ENCODE data around the gene PRPSAP1. TPM values are rescaled to one million over a fixed set of nuclear protein-coding genes. Genes with fewer than 3 reads are reported as not detected.

PRPSAP1 gene
- total RNA-seq, 1 experiment from 2014 or later = 47.8 TPM

DNA sequence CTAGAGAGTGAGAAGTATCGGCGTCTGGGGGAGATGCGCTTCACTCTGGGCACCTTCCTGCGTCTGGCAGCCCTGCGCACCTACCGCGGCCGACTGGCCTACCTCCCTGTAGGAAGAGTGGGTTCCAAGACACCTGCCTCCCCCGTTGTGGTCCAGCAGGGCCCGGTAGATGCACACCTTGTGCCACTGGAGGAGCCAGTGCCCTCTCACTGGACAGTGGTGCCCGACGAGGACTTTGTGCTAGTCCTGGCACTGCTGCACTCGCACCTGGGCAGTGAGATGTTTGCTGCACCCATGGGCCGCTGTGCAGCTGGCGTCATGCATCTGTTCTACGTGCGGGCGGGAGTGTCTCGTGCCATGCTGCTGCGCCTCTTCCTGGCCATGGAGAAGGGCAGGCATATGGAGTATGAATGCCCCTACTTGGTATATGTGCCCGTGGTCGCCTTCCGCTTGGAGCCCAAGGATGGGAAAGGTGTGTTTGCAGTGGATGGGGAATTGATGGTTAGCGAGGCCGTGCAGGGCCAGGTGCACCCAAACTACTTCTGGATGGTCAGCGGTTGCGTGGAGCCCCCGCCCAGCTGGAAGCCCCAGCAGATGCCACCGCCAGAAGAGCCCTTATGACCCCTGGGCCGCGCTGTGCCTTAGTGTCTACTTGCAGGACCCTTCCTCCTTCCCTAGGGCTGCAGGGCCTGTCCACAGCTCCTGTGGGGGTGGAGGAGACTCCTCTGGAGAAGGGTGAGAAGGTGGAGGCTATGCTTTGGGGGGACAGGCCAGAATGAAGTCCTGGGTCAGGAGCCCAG is 33.5 kb upstream of the PRPSAP1 start:
- ChIA-PET CTCF (interaction anchor here (0.5 to 2.4 kb wide), 2 partner anchors 11 to 17 kb away, joined by 3 to 14 read pairs; no protein-coding TSS in a partner anchor), POLR2A (ENCODE audit: unreplicated experiment) (no interaction called here)
- no peak overlapping the region for H3K4me2 ChIP-seq (ENCODE audit: low read length)
- BruUV-seq (replicated peaks) = no TSS peak
- peaks cover 13% of the 10 kb centered on the region for H3K36me3 ChIP-seq (ENCODE audit: low read depth, low read length)
- peaks cover 21% of the 10 kb centered on the region for H3K4me1 ChIP-seq (ENCODE audit: insufficient read depth, low read length)
- no peak overlapping the region for H2AFZ ChIP-seq (ENCODE audit: low read length)
- H3F3A ChIP-seq (ENCODE audit: low read length, unreplicated experiment) = no peaks in the 10 kb centered on the region
- no peak overlapping the region for H3K9ac ChIP-seq (ENCODE audit: low read length)
- H3K4me3 ChIP-seq (ENCODE audit: low read length) = no peak overlapping the region
- no peaks in the 10 kb centered on the region for H3K9me2 ChIP-seq (replicated peaks; ENCODE audit: low read length)
- H3K9me3 ChIP-seq (ENCODE audit: low read length) = no peaks in the 10 kb centered on the region
- TF ChIP-seq, protein P1, sequence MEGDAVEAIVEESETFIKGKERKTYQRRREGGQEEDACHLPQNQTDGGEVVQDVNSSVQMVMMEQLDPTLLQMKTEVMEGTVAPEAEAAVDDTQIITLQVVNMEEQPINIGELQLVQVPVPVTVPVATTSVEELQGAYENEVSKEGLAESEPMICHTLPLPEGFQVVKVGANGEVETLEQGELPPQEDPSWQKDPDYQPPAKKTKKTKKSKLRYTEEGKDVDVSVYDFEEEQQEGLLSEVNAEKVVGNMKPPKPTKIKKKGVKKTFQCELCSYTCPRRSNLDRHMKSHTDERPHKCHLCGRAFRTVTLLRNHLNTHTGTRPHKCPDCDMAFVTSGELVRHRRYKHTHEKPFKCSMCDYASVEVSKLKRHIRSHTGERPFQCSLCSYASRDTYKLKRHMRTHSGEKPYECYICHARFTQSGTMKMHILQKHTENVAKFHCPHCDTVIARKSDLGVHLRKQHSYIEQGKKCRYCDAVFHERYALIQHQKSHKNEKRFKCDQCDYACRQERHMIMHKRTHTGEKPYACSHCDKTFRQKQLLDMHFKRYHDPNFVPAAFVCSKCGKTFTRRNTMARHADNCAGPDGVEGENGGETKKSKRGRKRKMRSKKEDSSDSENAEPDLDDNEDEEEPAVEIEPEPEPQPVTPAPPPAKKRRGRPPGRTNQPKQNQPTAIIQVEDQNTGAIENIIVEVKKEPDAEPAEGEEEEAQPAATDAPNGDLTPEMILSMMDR (conservative IDR thresholded peaks at IDR 0.05; ENCODE audit: low read depth, low read length) = no peak
- TF ChIP-seq EZH2 (IDR thresholded peaks at IDR 0.05; ENCODE audit: low read length, unreplicated experiment) (no peak), EZH2phosphoT487 (IDR thresholded peaks at IDR 0.05; ENCODE audit: borderline replicate concordance, low read length) (no peak)
- H4K20me1 ChIP-seq (ENCODE audit: low read length) = no peaks in the 10 kb centered on the region
- no peak overlapping the region for H3K27ac ChIP-seq (ENCODE audit: low read length)
- intact Hi-C loops (cut with micrococcal nuclease) = loop anchor here (5.0 kb wide), 1 partner anchor 35 kb away; the partner anchor contains the start of gene PRPSAP1
- H3K79me2 ChIP-seq (ENCODE audit: low read length) = peaks cover 11% of the 10 kb centered on the region
- H3K27me3 ChIP-seq (ENCODE audit: low read length) = no peaks in the 10 kb centered on the region
- no peak for DNase-seq
- no peak for ATAC-seq

DNA sequence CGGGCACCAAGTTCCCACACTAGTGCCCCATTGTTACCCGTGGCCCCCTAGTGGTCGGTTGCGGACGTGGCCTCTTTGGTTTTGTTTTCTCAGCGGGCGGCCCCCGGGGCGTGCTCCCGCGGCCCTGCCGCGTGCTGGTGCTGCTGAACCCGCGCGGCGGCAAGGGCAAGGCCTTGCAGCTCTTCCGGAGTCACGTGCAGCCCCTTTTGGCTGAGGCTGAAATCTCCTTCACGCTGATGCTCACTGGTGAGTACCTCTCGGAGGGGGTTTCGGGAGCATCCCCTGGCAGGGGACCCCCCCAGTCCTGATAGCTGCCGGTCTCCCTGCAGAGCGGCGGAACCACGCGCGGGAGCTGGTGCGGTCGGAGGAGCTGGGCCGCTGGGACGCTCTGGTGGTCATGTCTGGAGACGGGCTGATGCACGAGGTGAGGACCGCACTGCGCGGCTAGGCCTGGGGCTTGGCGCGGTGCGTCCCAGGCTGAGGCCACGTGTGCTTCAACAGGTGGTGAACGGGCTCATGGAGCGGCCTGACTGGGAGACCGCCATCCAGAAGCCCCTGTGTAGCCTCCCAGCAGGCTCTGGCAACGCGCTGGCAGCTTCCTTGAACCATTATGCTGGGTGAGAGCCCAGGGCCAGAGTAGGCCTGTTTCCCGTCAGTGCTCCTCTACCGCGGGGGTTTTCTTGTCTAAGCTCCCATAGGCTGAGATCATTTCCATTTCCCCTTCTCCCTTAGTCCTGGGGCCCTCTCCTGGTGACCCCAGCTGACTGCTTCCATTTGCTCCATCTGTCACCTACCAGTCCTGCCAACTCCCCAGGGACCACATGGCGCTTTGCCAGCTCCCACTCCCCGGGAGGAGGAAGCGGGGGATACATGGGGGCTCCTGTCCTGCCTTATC is 32.4 kb upstream of the PRPSAP1 start:
- no peaks in the 10 kb centered on the region for H3K27me3 ChIP-seq (ENCODE audit: low read length)
- H3F3A ChIP-seq (ENCODE audit: low read length, unreplicated experiment) = no peaks in the 10 kb centered on the region
- no peak overlapping the region for H3K27ac ChIP-seq (ENCODE audit: low read length)
- no TSS peak for BruUV-seq (replicated peaks)
- TF ChIP-seq, protein P1 (conservative IDR thresholded peaks at IDR 0.05; ENCODE audit: low read depth, low read length) = peak; percentile 94
- no peak for TF ChIP-seq EZH2phosphoT487 (IDR thresholded peaks at IDR 0.05; ENCODE audit: borderline replicate concordance, low read length)
- DNase-seq = peak; percentile 88
- intact Hi-C loops (cut with micrococcal nuclease) = loop anchor here (1.0 to 5.0 kb wide), 4 partner anchors 8 to 34 kb away; partner anchors contain the start of gene PRPSAP1
- no peaks in the 10 kb centered on the region for H4K20me1 ChIP-seq (ENCODE audit: low read length)
- H3K9me2 ChIP-seq (replicated peaks; ENCODE audit: low read length) = no peaks in the 10 kb centered on the region
- H3K4me1 ChIP-seq (ENCODE audit: insufficient read depth, low read length) = peaks cover 21% of the 10 kb centered on the region
- peak; percentile 26 for ATAC-seq
- no peaks in the 10 kb centered on the region for H3K9me3 ChIP-seq (ENCODE audit: low read length)
- ChIA-PET CTCF (interaction anchor here (0.6 to 2.4 kb wide), 4 partner anchors 12 to 34 kb away, joined by 3 to 17 read pairs (median 8); no protein-coding TSS in a partner anchor), POLR2A (ENCODE audit: unreplicated experiment) (interaction anchor here (0.7 kb wide), 1 partner anchor 14 kb away, joined by 3 read pairs; no protein-coding TSS in a partner anchor)
- peak overlapping the region; percentile 73 for H3K4me3 ChIP-seq (ENCODE audit: low read length)
- peaks cover 11% of the 10 kb centered on the region for H3K79me2 ChIP-seq (ENCODE audit: low read length)
- H3K36me3 ChIP-seq (ENCODE audit: low read depth, low read length) = peaks cover 5% of the 10 kb centered on the region; the same call in 1 of the 2 replicates
- H3K4me2 ChIP-seq (ENCODE audit: low read length) = peak overlapping the region; percentile 100
- H3K9ac ChIP-seq (ENCODE audit: low read length) = peak overlapping the region; percentile 84
- H2AFZ ChIP-seq (ENCODE audit: low read length) = peak overlapping the region; percentile 84

All from PC-3 (cell line).